ENCODE measurements around the gene IL2RG.

IL2RG gene

DNA sequence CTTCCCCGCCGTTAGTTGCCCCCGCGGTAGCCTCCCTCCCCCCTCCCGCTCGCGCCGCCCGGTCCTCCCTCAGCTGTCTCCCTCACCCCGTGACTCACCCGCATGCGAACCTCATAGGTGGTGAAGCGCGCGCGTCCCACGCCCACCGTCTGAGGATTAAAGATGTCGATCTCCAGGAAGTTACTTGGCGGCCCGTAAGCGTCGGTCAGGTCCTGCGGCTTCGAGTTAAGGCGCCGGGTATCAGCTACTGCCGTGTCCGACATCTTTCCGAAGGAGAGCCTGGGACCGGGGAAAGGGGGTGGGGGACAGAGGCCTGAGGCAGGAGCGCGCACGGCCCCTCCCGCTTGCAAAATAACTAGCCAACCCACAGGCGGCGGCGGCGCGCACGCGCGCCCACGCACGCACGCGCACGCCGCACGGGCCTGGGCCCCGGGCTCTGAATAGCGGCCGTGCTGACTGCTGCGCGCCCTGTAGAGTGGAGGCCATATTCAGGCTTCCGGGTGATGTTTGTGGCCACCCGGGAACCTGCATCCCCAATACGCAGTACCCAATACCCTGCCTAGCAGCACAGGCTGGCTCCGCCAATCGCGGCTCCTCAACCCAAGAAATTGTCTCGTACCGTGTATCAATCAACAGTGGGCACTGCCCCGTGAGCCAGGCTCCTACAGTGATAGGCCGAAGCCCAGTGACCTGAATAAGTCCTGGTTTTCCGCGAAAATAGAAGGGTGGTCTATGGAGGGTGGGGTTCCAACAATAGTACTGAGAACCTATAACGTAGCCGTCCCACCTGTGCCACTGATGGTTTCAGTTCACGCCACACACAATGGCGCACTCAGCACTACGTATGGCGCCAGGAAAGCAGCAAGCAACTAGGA, 43.1 kb downstream of the IL2RG start, which contains the start of gene SNX12:
SNX12 (minus strand) TSS at position 291 of the 875 bp plus-strand sequence; CDS start at position 263, 28 bp downstream.
- DNase-seq: peak; percentile 93 to 94

DNA sequence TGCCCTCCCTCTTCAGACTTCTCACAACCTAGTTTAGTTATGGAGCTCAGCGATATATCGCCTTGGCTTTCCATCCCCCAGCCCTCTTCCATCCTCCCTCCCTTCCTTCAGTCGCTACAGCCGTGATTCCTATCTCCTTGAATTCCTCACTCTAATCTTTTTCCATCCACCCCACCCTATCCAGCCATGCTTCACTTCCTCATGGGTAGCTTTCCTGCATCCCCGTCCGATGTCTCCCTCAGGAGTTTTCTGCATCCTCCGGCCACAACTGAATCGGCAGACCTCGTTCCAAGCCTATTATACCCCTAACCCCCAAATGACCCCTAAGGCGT, 43.7 kb downstream of the IL2RG start:
- DNase-seq: no peak

DNA sequence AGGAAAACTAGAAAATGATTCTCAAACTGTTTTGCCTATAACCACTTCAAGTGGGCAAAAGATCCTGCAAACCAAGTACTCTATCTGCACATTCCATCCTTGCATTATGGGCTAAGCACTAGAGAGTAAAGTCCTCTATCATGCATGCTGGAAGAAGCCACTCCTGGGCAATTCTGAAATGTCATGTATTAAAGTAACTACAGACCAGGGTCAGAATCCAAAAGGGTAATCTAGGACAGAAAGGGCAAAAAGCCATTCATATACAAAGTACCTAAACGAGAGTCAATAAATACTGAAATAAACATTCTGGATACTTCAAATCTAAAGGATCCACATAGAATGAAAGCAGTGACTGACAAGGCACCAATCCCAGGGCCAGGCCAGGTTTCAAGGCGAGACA, 44.3 kb downstream of the IL2RG start:
- no peak for DNase-seq

DNA sequence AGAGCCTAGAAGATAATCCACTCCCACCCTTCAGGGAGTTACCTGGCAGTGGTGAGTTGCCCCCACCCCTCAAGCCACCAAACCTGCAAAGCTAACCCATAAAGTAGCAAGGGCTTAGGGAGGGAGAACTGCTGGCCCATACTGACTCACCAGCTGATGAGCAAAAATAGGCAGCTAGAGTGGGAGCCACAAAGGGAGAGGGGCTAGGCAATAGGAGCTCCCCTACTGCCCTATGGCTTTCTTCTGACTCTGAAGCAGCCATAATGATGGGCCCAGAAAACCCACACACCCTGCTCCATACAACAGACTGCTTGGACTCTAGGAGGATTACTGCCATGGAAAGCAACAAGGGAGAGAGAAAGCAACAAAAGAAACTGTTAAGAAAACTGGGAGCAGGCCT, 51.2 kb downstream of the IL2RG start:
- DNase-seq: no peak

DNA sequence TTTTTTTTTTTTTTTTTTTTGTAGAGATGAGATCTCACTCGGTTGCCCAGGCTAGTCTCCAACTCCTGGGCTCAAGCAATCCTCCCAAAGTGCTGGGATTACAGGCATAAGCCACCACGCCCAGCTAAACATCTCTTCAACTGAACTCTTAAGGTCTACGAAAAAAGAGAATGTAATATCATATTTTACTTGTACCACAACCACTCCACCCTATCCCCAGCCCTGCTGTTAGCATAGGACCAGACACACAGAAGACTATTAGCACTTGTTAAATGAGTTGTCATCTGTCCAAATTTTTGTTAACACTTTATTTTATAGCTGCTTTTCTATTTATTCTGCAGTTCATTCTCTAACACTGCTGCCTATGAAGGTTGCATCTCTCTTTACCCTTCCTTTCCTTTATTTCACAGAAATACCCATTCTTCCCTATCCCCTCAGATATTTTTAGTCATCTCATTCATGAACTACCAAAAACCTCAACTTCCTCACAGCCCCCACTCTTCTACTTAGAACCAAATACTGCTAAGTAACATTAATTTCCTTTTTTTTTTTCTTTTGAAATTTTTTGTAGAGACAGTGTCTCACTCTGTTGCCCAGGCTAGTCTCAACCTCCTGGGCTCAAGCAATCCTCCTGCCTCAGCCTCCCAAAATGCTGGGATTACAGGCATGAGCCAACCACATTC, 53.4 kb downstream of the IL2RG start:
- no peak for DNase-seq
